Measurements from ENCODE around the gene LPCAT1. TPM values are rescaled to one million over a fixed set of nuclear protein-coding genes. Genes with fewer than 3 reads are reported as not detected.

Gene LPCAT1
- total and polyA plus RNA-seq, 2 donors (not counting 3 experiments of a cell fraction or from before 2014, with no cell fraction given): 28.9 to 57.2 TPM

GRCh38 chr5:1551426-1552301 is 27.9 kb upstream of the LPCAT1 start:
- H4K20me1 ChIP-seq (replicated peaks; ENCODE audit: control insufficient read depth, extremely low read depth, insufficient read depth, low read length): no peaks in the 10 kb centered on the region
- H3K27ac ChIP-seq (ENCODE audit: insufficient read depth, low read depth, low read length): no peak overlapping the region
- CTCF ChIA-PET: no interaction called here
- POLR2A ChIA-PET: no interaction called here
- no peaks in the 10 kb centered on the region for H3K4me1 ChIP-seq (ENCODE audit: control insufficient read depth, extremely low read depth, insufficient read depth, low read length)
- H3K36me3 ChIP-seq (ENCODE audit: control insufficient read depth in 2 of 2, extremely low read depth in 1 of 2, insufficient read depth in 2 of 2, low read length in 2 of 2): no peaks in the 10 kb centered on the region
- H2AFZ ChIP-seq (ENCODE audit: low read depth, low read length): no peak overlapping the region
- no peak overlapping the region for H3K9ac ChIP-seq (replicated peaks; ENCODE audit: extremely low read depth, insufficient read depth, low read length)
- TF ChIP-seq MAX (IDR thresholded peaks at IDR 0.05; ENCODE audit: insufficient read depth, insufficient read length): no peak
- TF ChIP-seq CTCF (IDR thresholded peaks at IDR 0.05; ENCODE audit: extremely low read depth in 1 of 2, insufficient read depth in 1 of 2, low read depth in 1 of 2, low read length in 2 of 2): no peak
- TF ChIP-seq GATA2 (IDR thresholded peaks at IDR 0.05; ENCODE audit: insufficient read depth, insufficient read length, low read depth, low read length): no peak
- TF ChIP-seq EZH2 (IDR thresholded peaks at IDR 0.05; ENCODE audit: borderline replicate concordance, low read depth, low read length, severe bottlenecking): no peak
- no peak for TF ChIP-seq JUN (IDR thresholded peaks at IDR 0.05; ENCODE audit: borderline replicate concordance, insufficient read depth, insufficient read length, low read depth)
- TF ChIP-seq POLR2AphosphoS5 (IDR thresholded peaks at IDR 0.05; ENCODE audit: insufficient read depth, low read depth, low read length): no peak
- TF ChIP-seq FOS (IDR thresholded peaks at IDR 0.05; ENCODE audit: borderline replicate concordance, insufficient read depth, low read length): no peak
- no peak for TF ChIP-seq POLR2A (IDR thresholded peaks at IDR 0.05; ENCODE audit: low read depth, low read length)
- no peak for TF ChIP-seq MYC (IDR thresholded peaks at IDR 0.05; ENCODE audit: low read depth, low read length)
- dilution Hi-C loops (cut with MboI; ENCODE audit: extremely low pct_ligation_motif_present, low sequenced_read_pairs) (no loop called here), intact Hi-C loops (cut with micrococcal nuclease) (no loop called here)
- no peaks in the 10 kb centered on the region for H3K9me3 ChIP-seq (replicated peaks; ENCODE audit: control insufficient read depth, insufficient read depth, low read length)
- H3K9me1 ChIP-seq (replicated peaks; ENCODE audit: control insufficient read depth, extremely low read depth, insufficient read depth, low read length): no peaks in the 10 kb centered on the region
- no peak for DNase-seq (ENCODE audit: low read depth, low spot score)
- no peak overlapping the region for H3K4me2 ChIP-seq (ENCODE audit: insufficient read depth, low read length)
- H3K4me3 ChIP-seq (replicated peaks in 1 of 3; ENCODE audit: insufficient read depth in 1 of 3, low read depth in 1 of 3, low read length in 3 of 3): no peak overlapping the region
- no peak for FAIRE-seq
- peaks cover 0 to 2% of the 10 kb centered on the region in 2 experiments for H3K27me3 ChIP-seq (ENCODE audit: control insufficient read depth in 2 of 2, insufficient read depth in 2 of 2, low read length in 2 of 2)
- no TSS peak for BruUV-seq (replicated peaks)
- no peaks in the 10 kb centered on the region for H3K79me2 ChIP-seq (ENCODE audit: control insufficient read depth, insufficient read depth, low read length)
